Small intestine (tissue), 7 donors: ENCODE measurements around the gene EPB41L2. TPM values are rescaled to one million over a fixed set of nuclear protein-coding genes. Genes with fewer than 3 reads are reported as not detected.

Experiments
- DNase-seq, 2 donors: peaks; one replicate each; pipeline versions ENCODE4 v3.0.0 to v3.0.0-alpha.2; 2013
- FAIRE-seq: peaks from 2 replicates; lab custom pipeline; 2012; peaks lifted over from hg19 to GRCh38; lab: Jason Lieb, UNC
- H3K27ac ChIP-seq, 3 donors: one replicate each; pipeline ENCODE4 v1.5.1; 2013; ENCODE audit warnings: low read length in 2 of 3, mild to moderate bottlenecking in 2 of 3, control low read depth in 1 of 3, inconsistent platforms in 1 of 3, low read depth in 1 of 3, moderate library complexity in 1 of 3
- H3K27me3 ChIP-seq, 3 donors: one replicate each; pipeline ENCODE4 v1.6.1; 2013; ENCODE audit warnings: low read length in 3 of 3, inconsistent platforms in 1 of 3; ENCODE audit not compliant: control insufficient read depth in 3 of 3, insufficient read depth in 3 of 3
- H3K36me3 ChIP-seq, 3 donors: one replicate each; pipeline ENCODE4 v1.6.1; 2013; ENCODE audit warnings: low read length in 3 of 3, inconsistent platforms in 1 of 3, low read depth in 1 of 3, mild to moderate bottlenecking in 1 of 3, moderate library complexity in 1 of 3; ENCODE audit not compliant: control insufficient read depth in 3 of 3, insufficient read depth in 2 of 3
- H3K4me1 ChIP-seq, 3 donors: one replicate each; pipeline ENCODE4 v1.6.1; 2013; ENCODE audit warnings: low read length in 2 of 3, inconsistent platforms in 1 of 3, low read depth in 1 of 3, mild to moderate bottlenecking in 1 of 3, moderate library complexity in 1 of 3; ENCODE audit not compliant: control insufficient read depth in 3 of 3, insufficient read depth in 2 of 3
- H3K4me3 ChIP-seq, 3 donors: one replicate each; pipeline ENCODE4 v1.5.1; 2013; ENCODE audit warnings: low read length in 3 of 3, control low read depth in 1 of 3, inconsistent platforms in 1 of 3, low read depth in 1 of 3, mild to moderate bottlenecking in 1 of 3, moderate library complexity in 1 of 3
- H3K9me3 ChIP-seq, 2 donors: one replicate each; pipeline ENCODE4 v1.6.1; 2013; ENCODE audit warnings: low read depth in 1 of 2, low read length in 1 of 2; ENCODE audit not compliant: control insufficient read depth in 2 of 2, insufficient read depth in 1 of 2
- WGBS, 3 donors: extraction: QIAGEN DNeasy Blood & Tissue Kit; methylation state at CpG; one replicate each; pipeline ENCODE4 v1.1.7; 2013; 5-methylcytosine and 5-hydroxymethylcytosine counted together
- polyA plus RNA-seq, 4 donors: library from polyadenylated mRNA; stranded (reverse) in 3 of 4; unstranded in 1 of 4; fragments of 200-250 nt in 3 of 4; fragments of 120-200 nt in 1 of 4; gene quantifications; one replicate each; pipeline versions ENCODE4 v1.2.1 to v1.2.3, GENCODE V29; 2013
- donor health status: healthy with polysubstance abuse.
- donor health status: control.
- donor health status: control.
- donor health status: Bipolar disorder and iron deficiency.
- donor health status: healthy.

Gene EPB41L2
- polyA plus RNA-seq, 4 donors, result 14.8 to 63.0 (median 31.1) TPM

DNA sequence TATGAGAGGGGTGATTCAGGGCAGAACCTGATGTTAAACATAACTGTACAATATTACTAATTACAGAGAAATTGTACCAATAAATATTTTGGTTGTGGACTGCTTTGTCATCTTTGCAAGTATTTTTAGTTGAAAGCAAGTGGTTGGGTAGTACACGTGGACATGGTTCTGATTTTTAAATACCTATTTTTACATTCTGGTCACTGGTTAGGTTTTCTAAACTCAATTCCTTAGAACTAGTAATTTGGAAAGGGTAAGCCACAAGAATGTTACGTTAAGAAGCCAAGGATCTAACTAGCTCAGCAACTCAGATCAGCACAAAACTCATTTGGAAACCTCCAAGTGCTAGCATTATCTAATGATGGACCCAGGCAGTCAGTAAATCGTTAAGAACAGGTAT, 2.7 kb downstream of the EPB41L2 start:
- H3K9me3 ChIP-seq, result peaks cover 0 to 7% of the 10 kb centered on the region in 2 donors
- no peak for FAIRE-seq
- 45 to 53% (median 48%) methylated on average over 3 of the region's 3 CpGs for WGBS, 3 donors
- no peaks in the 10 kb centered on the region for H3K36me3 ChIP-seq
- peaks cover 0 to 11% (median 4%) of the 10 kb centered on the region in 3 donors for H3K4me1 ChIP-seq
- no peaks in the 10 kb centered on the region for H3K27me3 ChIP-seq
- H3K4me3 ChIP-seq, result no peak overlapping the region
- no peak for DNase-seq
- no peak overlapping the region for H3K27ac ChIP-seq

DNA sequence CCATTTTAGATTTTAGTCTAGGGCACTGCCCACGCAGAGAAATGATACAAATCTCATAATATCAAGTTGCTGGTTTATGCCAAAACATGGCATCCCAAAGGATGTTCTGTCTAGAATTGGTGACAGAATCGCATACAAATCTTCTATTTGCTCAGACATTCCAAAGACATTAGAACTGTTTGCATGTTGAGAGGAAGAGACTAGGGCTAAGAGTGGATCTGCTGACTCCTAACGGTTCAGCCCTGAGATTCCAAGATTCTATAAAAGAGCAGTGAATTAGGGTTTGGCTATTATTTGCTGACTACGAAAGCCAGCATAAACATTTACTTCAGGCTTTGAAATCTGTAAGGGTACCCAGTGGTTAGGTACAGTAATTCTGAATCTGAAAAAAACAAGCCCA, 3.6 kb downstream of the EPB41L2 start:
- H3K4me1 ChIP-seq, result peaks cover 0 to 9% (median 4%) of the 10 kb centered on the region in 3 donors
- H3K9me3 ChIP-seq, result peaks cover 3 to 14% of the 10 kb centered on the region in 2 donors
- no peaks in the 10 kb centered on the region for H3K27me3 ChIP-seq
- DNase-seq (no peak), FAIRE-seq (no peak)
- no peak overlapping the region for H3K27ac ChIP-seq
- H3K4me3 ChIP-seq, result no peak overlapping the region
- WGBS, 3 donors, result 76 to 95% (median 89%) methylated on average over 4 of the region's 4 CpGs
- H3K36me3 ChIP-seq, result no peaks in the 10 kb centered on the region

DNA sequence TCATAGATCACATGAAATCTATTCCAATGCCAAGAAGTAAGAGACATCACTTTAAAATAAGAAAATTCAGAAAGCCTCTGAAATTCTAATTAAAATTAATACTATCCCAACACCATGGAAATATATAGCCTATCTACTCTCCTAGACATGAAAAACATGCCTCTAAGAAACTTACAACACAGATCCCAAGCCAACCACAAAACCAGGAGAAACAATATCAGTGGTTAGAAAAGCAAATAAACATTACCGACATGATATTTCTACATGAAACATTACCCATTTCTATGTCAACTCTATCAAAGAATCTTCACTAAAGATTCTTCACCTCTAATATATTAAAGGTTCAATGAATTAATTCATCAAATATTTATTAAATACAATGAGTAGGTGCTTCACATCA, 4.8 kb downstream of the EPB41L2 start:
- WGBS, 3 donors, result 82 to 98% (median 92%) methylated on average over 1 of the region's 1 CpG
- Histone ChIP-seq H3K4me3 (no peak overlapping the region), H3K9me3 (peaks cover 9 to 27% of the 10 kb centered on the region in 2 donors), H3K36me3 (peaks cover 0 to 4% (median 2%) of the 10 kb centered on the region in 3 donors), H3K4me1 (peaks cover 0 to 4% (median 0%) of the 10 kb centered on the region in 3 donors), H3K27me3 (no peaks in the 10 kb centered on the region), H3K27ac (no peak overlapping the region)
- FAIRE-seq, result no peak
- DNase-seq, result no peak

DNA sequence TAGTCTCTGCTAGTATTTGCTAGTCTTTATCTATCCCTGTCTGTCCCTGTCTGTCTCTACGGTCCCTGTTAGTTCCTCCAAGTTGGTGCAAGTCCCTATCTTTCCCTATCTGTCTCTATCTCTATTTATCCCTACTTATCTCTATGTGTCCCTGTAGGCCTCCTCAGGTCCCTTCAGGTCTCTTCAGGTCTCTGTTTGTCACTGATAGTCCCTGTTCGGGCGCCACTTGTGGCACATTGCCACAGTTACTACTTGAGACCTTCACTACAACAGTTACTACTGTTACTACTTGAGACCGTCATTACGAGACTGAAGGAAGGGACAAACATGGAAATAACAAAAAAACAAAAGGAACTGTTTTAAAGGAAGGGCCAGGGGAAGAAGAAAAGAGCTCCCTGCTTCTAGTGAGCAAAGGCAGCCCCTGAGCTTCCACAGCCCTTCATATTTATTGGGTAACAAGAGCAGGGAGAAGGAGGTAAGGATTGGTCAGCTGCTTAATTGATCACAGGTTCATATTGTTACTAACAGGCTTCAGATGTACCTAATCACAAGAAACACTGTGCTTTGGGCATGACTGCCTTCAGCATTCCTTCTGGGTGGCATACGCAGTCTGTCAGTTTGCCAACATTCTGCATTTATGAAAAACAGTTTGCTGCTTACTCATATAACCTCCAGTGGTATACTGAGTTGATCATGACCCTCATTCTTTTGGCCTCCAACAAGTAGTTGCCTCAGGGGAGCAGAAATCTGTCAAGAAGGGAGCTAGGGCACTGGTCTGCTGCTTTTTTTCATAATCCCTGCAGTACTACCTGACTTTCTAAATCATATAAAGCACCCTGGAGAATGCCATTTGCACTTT, 8.4 kb downstream of the EPB41L2 start:
- H3K27me3 ChIP-seq, result no peaks in the 10 kb centered on the region
- H3K4me3 ChIP-seq, result no peak overlapping the region
- WGBS, 3 donors, result 96 to 98% (median 97%) methylated on average over 6 of the region's 6 CpGs
- H3K4me1 ChIP-seq, result no peaks in the 10 kb centered on the region
- DNase-seq (no peak), FAIRE-seq (no peak)
- peaks cover 9 to 34% of the 10 kb centered on the region in 2 donors for H3K9me3 ChIP-seq
- H3K27ac ChIP-seq, result no peak overlapping the region
- H3K36me3 ChIP-seq, result peaks cover 0 to 4% (median 2%) of the 10 kb centered on the region in 3 donors

DNA sequence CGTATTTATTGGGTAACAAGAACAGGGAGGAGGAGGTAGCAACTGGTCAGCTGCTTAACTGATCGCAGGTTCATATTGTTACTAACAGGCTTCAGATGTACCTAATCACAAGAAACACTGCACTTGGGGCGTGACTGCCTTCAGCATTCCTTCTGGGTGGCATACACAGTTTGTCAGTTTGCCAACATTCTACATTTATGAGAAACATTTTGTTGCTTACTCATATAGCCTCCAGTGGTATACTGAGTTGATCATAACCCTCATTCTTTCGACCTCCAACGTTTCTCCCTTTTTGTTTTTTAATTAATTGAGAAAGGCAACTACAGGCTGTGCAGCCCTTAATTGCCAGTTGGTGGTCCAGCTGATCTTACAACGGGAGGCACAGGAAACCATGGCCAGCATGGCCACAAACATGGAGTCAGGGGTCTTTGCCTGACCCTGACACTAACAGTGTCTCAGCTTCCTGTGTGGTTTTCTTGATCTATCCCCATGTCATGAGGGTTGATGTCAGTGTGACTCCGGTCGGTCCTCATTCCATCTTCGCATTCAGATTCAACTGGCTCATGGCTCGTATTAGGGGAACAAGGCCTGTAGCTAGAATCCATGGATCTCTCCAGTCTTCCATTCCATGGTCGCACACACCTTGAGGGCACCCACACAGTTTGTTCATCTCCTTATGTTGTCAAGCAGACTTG, 9.4 kb downstream of the EPB41L2 start:
- WGBS, 3 donors, result 97 to 99% (median 98%) methylated on average over 11 of the region's 11 CpGs
- Histone ChIP-seq H3K4me1 (no peaks in the 10 kb centered on the region), H3K27ac (no peak overlapping the region), H3K36me3 (peaks cover 0 to 4% (median 2%) of the 10 kb centered on the region in 3 donors), H3K4me3 (no peak overlapping the region), H3K9me3 (peaks cover 9 to 34% of the 10 kb centered on the region in 2 donors), H3K27me3 (no peaks in the 10 kb centered on the region)
- FAIRE-seq (no peak), DNase-seq (no peak)

DNA sequence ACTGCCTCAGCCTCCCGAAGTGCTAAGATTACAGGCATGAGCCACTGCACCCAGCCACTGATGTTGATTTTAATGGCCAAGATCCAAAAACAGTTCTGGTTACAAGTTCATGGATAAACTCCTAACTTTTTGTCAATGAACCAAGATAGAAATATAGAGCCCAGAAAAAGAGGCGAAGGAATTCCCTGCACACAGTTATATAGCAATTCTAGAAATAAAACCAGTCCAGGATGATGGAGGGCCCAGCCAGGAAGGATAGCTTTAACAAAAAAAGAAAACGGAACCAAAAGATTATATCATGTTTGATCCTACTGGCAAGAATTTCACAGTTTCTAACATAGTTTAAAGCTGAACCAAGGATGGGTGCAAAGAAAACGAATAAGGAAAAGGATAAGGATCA, 10.9 kb downstream of the EPB41L2 start:
- Histone ChIP-seq H3K4me3 (no peak overlapping the region), H3K9me3 (peaks cover 9 to 34% of the 10 kb centered on the region in 2 donors), H3K27ac (no peak overlapping the region), H3K4me1 (no peaks in the 10 kb centered on the region), H3K36me3 (peaks cover 0 to 4% (median 2%) of the 10 kb centered on the region in 3 donors), H3K27me3 (no peaks in the 10 kb centered on the region)
- FAIRE-seq, result no peak
- no peak for DNase-seq
- 78 to 94% (median 88%) methylated on average over 4 of the region's 4 CpGs for WGBS, 3 donors

DNA sequence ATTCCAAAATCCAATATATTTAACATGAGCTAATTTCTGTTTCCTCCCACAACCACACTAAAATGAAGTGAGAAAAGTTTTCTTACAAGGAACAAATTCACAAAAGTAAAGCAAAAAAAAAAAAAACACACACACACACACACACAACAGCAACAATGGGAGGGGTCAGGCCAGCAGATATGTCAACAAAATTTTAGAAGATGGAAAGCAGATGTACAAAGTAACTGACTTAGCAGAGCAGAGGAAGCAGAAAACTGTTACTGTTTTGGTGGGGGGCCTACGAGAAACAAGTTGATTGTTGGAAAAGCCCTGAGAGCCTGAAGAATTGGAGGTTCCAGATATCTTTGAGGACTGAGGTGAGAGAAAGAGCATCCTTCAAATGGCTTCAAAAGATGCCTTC, 11.7 kb downstream of the EPB41L2 start:
- H3K27me3 ChIP-seq, result no peaks in the 10 kb centered on the region
- H3K36me3 ChIP-seq, result peaks cover 0 to 4% (median 2%) of the 10 kb centered on the region in 3 donors
- peaks cover 9 to 32% of the 10 kb centered on the region in 2 donors for H3K9me3 ChIP-seq
- WGBS, 3 donors, result 74 to 90% (median 82%) methylated on average over 1 of the region's 1 CpG
- no peak for DNase-seq
- H3K4me1 ChIP-seq, result no peaks in the 10 kb centered on the region
- no peak overlapping the region for H3K4me3 ChIP-seq
- FAIRE-seq, result no peak
- no peak overlapping the region for H3K27ac ChIP-seq

DNA sequence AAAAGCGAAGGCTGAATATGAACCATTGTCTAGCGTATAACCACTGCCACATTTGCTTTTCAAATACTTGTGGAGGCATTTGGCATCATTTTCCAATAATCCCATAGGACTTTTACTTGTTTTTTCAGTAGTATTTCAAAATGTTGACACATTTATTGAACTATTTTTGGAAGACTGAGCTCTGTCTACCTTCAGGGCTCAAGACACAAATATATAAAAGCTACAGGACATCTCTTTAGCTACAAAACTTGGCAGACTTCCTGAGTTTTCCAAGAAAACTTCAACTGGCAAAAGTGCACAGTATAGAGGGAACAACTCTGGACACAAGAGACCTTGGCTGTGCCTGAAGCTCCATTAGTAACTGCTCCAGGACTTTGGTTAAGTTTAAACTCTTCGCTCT, 13.4 kb downstream of the EPB41L2 start:
- no peaks in the 10 kb centered on the region for H3K4me1 ChIP-seq
- no peak overlapping the region for H3K27ac ChIP-seq
- no peak overlapping the region for H3K4me3 ChIP-seq
- FAIRE-seq, result no peak
- DNase-seq, result no peak
- 84 to 100% (median 96%) methylated on average over 3 of the region's 3 CpGs for WGBS, 3 donors
- H3K27me3 ChIP-seq, result no peaks in the 10 kb centered on the region
- H3K36me3 ChIP-seq, result peaks cover 0 to 4% (median 2%) of the 10 kb centered on the region in 3 donors
- peaks cover 6 to 21% of the 10 kb centered on the region in 2 donors for H3K9me3 ChIP-seq
